ENCODE data around the gene EFCAB13.

DNA sequence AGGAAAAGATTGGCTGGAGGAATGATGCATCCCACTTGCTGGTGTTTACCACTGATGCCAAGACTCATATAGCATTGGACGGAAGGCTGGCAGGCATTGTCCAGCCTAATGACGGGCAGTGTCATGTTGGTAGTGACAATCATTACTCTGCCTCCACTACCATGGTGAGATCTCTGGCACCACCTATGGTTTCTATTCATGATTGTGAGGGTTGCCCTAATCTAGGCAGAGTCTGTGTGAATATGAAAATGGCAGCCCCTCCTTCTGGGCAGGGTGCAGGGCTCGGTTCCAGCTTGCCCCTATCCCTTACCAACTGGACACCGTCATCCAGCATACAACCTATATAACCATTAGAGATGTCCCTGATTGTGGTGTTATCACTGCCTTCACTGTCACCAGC is 36.7 kb upstream of the EFCAB13 start:
- TF ChIP-seq GATA2 (IDR thresholded peaks at IDR 0.05; ENCODE audit: low read depth, low read length) (no peak), GATA3 (IDR thresholded peaks at IDR 0.05; ENCODE audit: low read depth, low read length) (no peak)
